Mesenchymal stem cell (in vitro differentiated cells and primary cell): ENCODE results near the gene STAG1.

ENCODE experiments used
- DNase-seq: peaks from one replicate; pipeline ENCODE4 v3.0.0-alpha.2; 2013
- H2AFZ ChIP-seq: one replicate; pipeline ENCODE4 v1.6.1; 2013; ENCODE audit warnings: low read depth, mild to moderate bottlenecking, control low read depth, inconsistent platforms, low read length, moderate library complexity
- H2AK5ac ChIP-seq: 2 replicates; pipeline ENCODE4 v1.6.1; 2013; ENCODE audit warnings: low read length, moderate library complexity, mild to moderate bottlenecking, inconsistent platforms; ENCODE audit not compliant: severe bottlenecking
- H2BK120ac ChIP-seq: one replicate; pipeline ENCODE4 v1.6.1; 2013; ENCODE audit warnings: low read depth, mild to moderate bottlenecking, inconsistent platforms, low read length, moderate library complexity
- H2BK12ac ChIP-seq, 2 experiments: one replicate each; pipeline ENCODE4 v1.6.1; 2013; ENCODE audit warnings: inconsistent platforms in 2 of 2, low read length in 2 of 2, mild to moderate bottlenecking in 2 of 2, moderate library complexity in 2 of 2, control low read depth in 1 of 2
- H2BK15ac ChIP-seq: one replicate; pipeline ENCODE4 v1.6.1; 2013; ENCODE audit warnings: mild to moderate bottlenecking, low read depth, inconsistent platforms; ENCODE audit not compliant: poor library complexity, severe bottlenecking
- H2BK5ac ChIP-seq: 2 replicates; pipeline ENCODE4 v1.6.1; 2013; ENCODE audit warnings: low read depth, mild to moderate bottlenecking, low read length, control low read depth, inconsistent platforms; ENCODE audit not compliant: poor library complexity, severe bottlenecking
- H3K14ac ChIP-seq, 2 experiments: one replicate each; pipeline ENCODE4 v1.6.1; 2013; ENCODE audit warnings: inconsistent platforms in 2 of 2, low read length in 2 of 2, control low read depth in 1 of 2, mild to moderate bottlenecking in 1 of 2, moderate library complexity in 1 of 2
- H3K18ac ChIP-seq, 2 experiments: one replicate each; pipeline ENCODE4 v1.6.1; 2013; ENCODE audit warnings: inconsistent platforms in 2 of 2, low read length in 2 of 2, control low read depth in 1 of 2, low read depth in 1 of 2, mild to moderate bottlenecking in 1 of 2
- H3K23ac ChIP-seq, 2 experiments: one replicate each; pipeline ENCODE4 v1.6.1; 2013; ENCODE audit warnings: inconsistent platforms in 2 of 2, low read length in 2 of 2, mild to moderate bottlenecking in 2 of 2, moderate library complexity in 2 of 2, control low read depth in 1 of 2
- H3K27ac ChIP-seq: 2 replicates; pipeline ENCODE4 v1.5.1; 2013; ENCODE audit warnings: mild to moderate bottlenecking, moderate library complexity, low read length, control low read depth, inconsistent platforms; ENCODE audit not compliant: poor library complexity, severe bottlenecking
- H3K27me3 ChIP-seq, 2 experiments: 2 replicates each; pipeline versions ENCODE4 v1.6.1 to v1.7.0; 2013; ENCODE audit warnings: low read length in 2 of 2, mild to moderate bottlenecking in 2 of 2, moderate library complexity in 2 of 2, control low read depth in 1 of 2, inconsistent platforms in 1 of 2; ENCODE audit not compliant: control insufficient read depth in 1 of 2, insufficient read depth in 1 of 2
- H3K36me3 ChIP-seq, 2 experiments: 2 replicates each; pipeline versions ENCODE4 v1.6.1 to v1.7.0; 2013; ENCODE audit warnings: low read length in 2 of 2, control low read depth in 1 of 2, inconsistent platforms in 1 of 2, low read depth in 1 of 2, mild to moderate bottlenecking in 1 of 2; ENCODE audit not compliant: insufficient read depth in 2 of 2, control insufficient read depth in 1 of 2
- H3K4ac ChIP-seq, 2 experiments: one replicate each; pipeline ENCODE4 v1.6.1; 2013; ENCODE audit warnings: inconsistent platforms in 2 of 2, low read length in 2 of 2, mild to moderate bottlenecking in 2 of 2, moderate library complexity in 2 of 2, control low read depth in 1 of 2, low read depth in 1 of 2
- H3K4me1 ChIP-seq: 2 replicates; pipeline ENCODE4 v1.6.1; 2013; ENCODE audit warnings: low read depth, low read length, control low read depth; ENCODE audit not compliant: control insufficient read depth, insufficient read depth
- H3K4me2 ChIP-seq: 2 replicates; pipeline ENCODE4 v1.6.1; 2013; ENCODE audit warnings: low read length, mild to moderate bottlenecking, inconsistent platforms; ENCODE audit not compliant: poor library complexity, severe bottlenecking
- H3K4me3 ChIP-seq, 2 experiments: 2 replicates each; pipeline versions ENCODE4 v1.5.1 to v1.7.0; 2013; ENCODE audit warnings: low read length in 2 of 2, mild to moderate bottlenecking in 2 of 2, control low read depth in 1 of 2, low read depth in 1 of 2; ENCODE audit not compliant: insufficient read depth in 1 of 2
- H3K79me1 ChIP-seq: replicated peaks from 2 replicates; pipeline ENCODE4 v1.6.1; 2013; ENCODE audit warnings: mild to moderate bottlenecking, control low read depth, low read length, inconsistent platforms; ENCODE audit not compliant: poor library complexity, severe bottlenecking
- H3K9ac ChIP-seq: 2 replicates; pipeline ENCODE4 v1.7.0; 2013; ENCODE audit warnings: mild to moderate bottlenecking, low read length, moderate library complexity
- H3K9me3 ChIP-seq: 2 replicates; pipeline ENCODE4 v1.7.0; 2013; ENCODE audit warnings: mild to moderate bottlenecking, low read length; ENCODE audit not compliant: control insufficient read depth
- H4K8ac ChIP-seq: one replicate; pipeline ENCODE4 v1.6.1; 2013; ENCODE audit warnings: inconsistent platforms, mild to moderate bottlenecking, low read length, moderate library complexity
- H4K91ac ChIP-seq: one replicate; pipeline ENCODE4 v1.6.1; 2013; ENCODE audit warnings: mild to moderate bottlenecking, low read length, inconsistent platforms
- WGBS: methylation state at CpG from one replicate; pipeline ENCODE4 v1.1.7; 2013; ENCODE audit warnings: mixed read lengths; 5-methylcytosine and 5-hydroxymethylcytosine counted together

The STAG1 gene

DNA sequence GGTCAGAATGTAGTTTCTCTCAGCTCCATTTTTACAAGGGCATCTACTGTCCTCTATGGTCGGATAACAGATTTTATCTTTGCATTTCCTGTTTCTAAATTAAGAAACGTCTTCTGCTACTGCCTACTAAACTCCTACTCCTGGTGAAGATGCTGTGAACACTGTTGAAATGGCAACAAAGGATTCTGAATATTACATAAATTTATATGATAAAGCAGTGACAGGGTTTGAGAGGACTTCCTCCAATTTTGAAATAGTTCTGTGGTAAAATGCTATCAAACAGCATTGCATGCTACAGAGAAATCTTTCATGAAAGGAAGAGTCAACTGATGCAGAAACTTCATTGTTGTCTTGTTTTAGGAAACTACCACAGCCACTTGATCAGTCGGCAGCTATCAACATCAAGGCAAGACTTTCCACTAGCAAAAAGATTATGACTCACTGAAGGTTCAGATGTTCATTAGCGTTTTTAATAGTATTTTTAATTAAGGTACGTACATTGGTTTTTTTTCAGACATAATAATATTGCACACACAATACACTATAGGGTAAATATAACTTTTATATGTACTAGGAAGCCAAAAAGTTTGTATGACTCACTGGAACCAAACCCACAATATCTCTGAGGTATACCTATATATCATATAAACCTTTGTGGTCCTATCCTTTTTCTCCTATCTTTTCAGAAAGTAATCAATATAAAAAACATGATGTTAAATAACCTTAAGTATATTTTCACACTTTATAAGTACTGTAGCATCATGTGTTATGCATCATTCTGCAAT, 156.1 kb downstream of the STAG1 start:
- WGBS, result 17% methylated on average over 1 of the region's 5 CpGs
- peak; percentile 16 for DNase-seq
- Histone ChIP-seq H2AFZ (no peak overlapping the region), H3K4me1 (no peaks in the 10 kb centered on the region), H3K4me2 (no peak overlapping the region), H3K4me3 (no peak overlapping the region), H3K9me3 (no peaks in the 10 kb centered on the region), H3K14ac (no peak overlapping the region), H4K8ac (no peak overlapping the region), H3K4ac (no peak overlapping the region), H4K91ac (no peak overlapping the region), H3K18ac (no peak overlapping the region), H2AK5ac (no peak overlapping the region), H2BK120ac (no peak overlapping the region), H2BK15ac (no peak overlapping the region), H3K36me3 (peaks cover 2 to 15% of the 10 kb centered on the region in 2 experiments), H2BK5ac (no peak overlapping the region), H3K9ac (no peak overlapping the region), H3K27me3 (no peaks in the 10 kb centered on the region), H3K23ac (no peak overlapping the region), H3K79me1 (peaks cover 23% of the 10 kb centered on the region), H2BK12ac (no peak overlapping the region), H3K27ac (no peak overlapping the region)

DNA sequence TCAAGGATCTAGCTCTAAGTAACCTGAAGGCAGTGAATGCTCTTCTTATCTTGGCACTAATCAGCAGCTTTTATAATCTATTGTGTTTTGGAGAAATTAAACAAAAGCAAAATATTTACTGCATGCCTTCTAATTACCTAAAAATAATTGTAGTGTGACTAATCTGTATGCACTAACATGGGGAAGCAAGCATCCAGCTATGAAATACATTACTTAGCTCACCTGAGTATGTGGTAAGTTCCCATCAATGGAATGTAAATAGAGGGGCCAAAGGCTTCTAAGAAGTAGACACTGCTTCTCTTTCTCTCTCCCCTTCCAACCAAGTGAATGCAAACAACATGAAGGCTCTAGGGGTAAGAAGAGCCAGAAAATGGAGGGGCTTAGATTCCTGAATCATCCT, 165.6 kb downstream of the STAG1 start:
- H3K9ac ChIP-seq, result no peak overlapping the region
- no peak overlapping the region for H3K14ac ChIP-seq
- no peak overlapping the region for H3K4me2 ChIP-seq
- no peak overlapping the region for H3K27ac ChIP-seq
- no peak overlapping the region for H2AK5ac ChIP-seq
- H2AFZ ChIP-seq, result no peak overlapping the region
- H3K9me3 ChIP-seq, result no peaks in the 10 kb centered on the region
- peaks cover 3% of the 10 kb centered on the region for H3K4me1 ChIP-seq
- H3K79me1 ChIP-seq, result peaks cover 21% of the 10 kb centered on the region
- peak; percentile 13 for DNase-seq
- H3K4me3 ChIP-seq, result no peak overlapping the region
- no peak overlapping the region for H2BK12ac ChIP-seq
- no peaks in the 10 kb centered on the region for H3K27me3 ChIP-seq
- no peak overlapping the region for H2BK120ac ChIP-seq
- no peak overlapping the region for H4K8ac ChIP-seq
- H2BK5ac ChIP-seq, result no peak overlapping the region
- no peak overlapping the region for H4K91ac ChIP-seq
- H3K4ac ChIP-seq, result no peak overlapping the region
- H3K18ac ChIP-seq, result no peak overlapping the region
- peaks cover 2 to 17% of the 10 kb centered on the region in 2 experiments for H3K36me3 ChIP-seq
- H2BK15ac ChIP-seq, result no peak overlapping the region
- H3K23ac ChIP-seq, result no peak overlapping the region

DNA sequence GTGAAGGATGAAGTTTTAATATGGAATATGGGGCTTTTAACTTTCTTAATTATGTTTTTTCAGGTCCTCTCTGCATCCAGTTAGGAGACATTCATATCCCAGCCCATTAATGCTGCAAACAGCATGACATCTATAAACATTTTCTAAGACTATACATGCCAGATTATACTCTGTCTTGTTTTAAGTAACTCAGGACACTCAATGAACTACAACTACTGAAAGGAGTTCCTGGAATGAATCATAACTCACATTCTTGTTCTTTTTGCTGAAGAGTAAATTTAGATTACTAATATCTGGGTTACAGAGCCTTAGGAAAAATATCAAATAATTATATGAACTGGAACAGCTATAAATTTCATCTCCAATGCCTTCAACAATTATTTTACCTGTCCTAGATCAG, 167.4 kb downstream of the STAG1 start:
- no peak overlapping the region for H2BK12ac ChIP-seq
- no peak for DNase-seq

DNA sequence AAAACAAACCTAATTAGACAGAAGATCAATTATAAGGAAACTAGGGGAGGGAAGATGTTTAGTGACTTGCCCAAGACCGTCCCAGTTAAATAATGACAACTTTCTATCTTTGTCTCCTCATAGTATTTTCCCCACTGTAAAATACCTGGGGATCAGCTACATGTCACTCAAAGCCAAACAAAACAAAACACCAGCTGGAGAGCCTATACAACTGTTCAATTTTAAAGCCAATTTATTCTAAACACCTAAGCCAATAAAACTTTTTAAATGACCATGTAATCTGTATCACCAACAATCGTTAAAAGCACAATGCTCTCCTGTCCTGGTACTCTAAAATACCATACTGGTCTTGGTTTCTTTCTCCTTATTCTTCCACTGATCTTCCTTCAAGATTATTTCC, 168.4 kb downstream of the STAG1 start:
- Histone ChIP-seq H2AK5ac (no peak overlapping the region), H2AFZ (no peak overlapping the region), H3K23ac (no peak overlapping the region), H3K9me3 (no peaks in the 10 kb centered on the region), H3K4ac (no peak overlapping the region), H3K9ac (no peak overlapping the region), H3K79me1 (peaks cover 17% of the 10 kb centered on the region), H3K18ac (no peak overlapping the region), H3K4me2 (no peak overlapping the region), H3K4me3 (no peak overlapping the region), H2BK12ac (no peak overlapping the region), H2BK15ac (no peak overlapping the region), H2BK120ac (no peak overlapping the region), H2BK5ac (no peak overlapping the region), H3K36me3 (peaks cover 2 to 25% of the 10 kb centered on the region in 2 experiments), H3K4me1 (peaks cover 3% of the 10 kb centered on the region), H4K91ac (no peak overlapping the region), H3K27me3 (no peaks in the 10 kb centered on the region), H4K8ac (no peak overlapping the region), H3K27ac (no peak overlapping the region), H3K14ac (no peak overlapping the region)
- no peak for DNase-seq
- 98% methylated on average over 2 of the region's 2 CpGs for WGBS

More for the DNA sequence above, 167.4 kb downstream of the STAG1 start:
- H3K9ac ChIP-seq, result no peak overlapping the region
- H3K4me1 ChIP-seq, result peaks cover 3% of the 10 kb centered on the region
- H3K9me3 ChIP-seq, result no peaks in the 10 kb centered on the region
- H2BK120ac ChIP-seq, result no peak overlapping the region
- H2BK15ac ChIP-seq, result no peak overlapping the region
- H3K23ac ChIP-seq, result no peak overlapping the region
- no peak overlapping the region for H3K27ac ChIP-seq
- no peak overlapping the region for H2BK5ac ChIP-seq
- no peak overlapping the region for H2AFZ ChIP-seq
- no peak overlapping the region for H4K8ac ChIP-seq
- no peak overlapping the region for H3K14ac ChIP-seq
- no peak overlapping the region for H3K18ac ChIP-seq
- no peak overlapping the region for H3K4ac ChIP-seq
- H4K91ac ChIP-seq, result no peak overlapping the region
- H2AK5ac ChIP-seq, result no peak overlapping the region
- H3K4me2 ChIP-seq, result no peak overlapping the region
- peaks cover 2 to 17% of the 10 kb centered on the region in 2 experiments for H3K36me3 ChIP-seq
- peaks cover 21% of the 10 kb centered on the region for H3K79me1 ChIP-seq
- H3K27me3 ChIP-seq, result no peaks in the 10 kb centered on the region
- no peak overlapping the region for H3K4me3 ChIP-seq
